T-helper 1 cell (primary cell): ENCODE data around the gene BPIFB3.
"Not testable (repeated sequence)": the region's sequence is repeated elsewhere in the genome, so short reads cannot be mapped to it uniquely, and the experiment has no call there.

Experiments
- DNase-seq, 5 donors: peaks; one replicate each; pipeline ENCODE4 v3.0.0-alpha.2; 2012 to 2020

BPIFB3 gene

GRCh38 chr20:33028875-33029274 lies 24.8 kb upstream of the BPIFB3 start:
- DNase-seq = no peak

- DNase-seq = no peak
Measured at GRCh38 chr20:33030076-33030475, 23.6 kb upstream of the BPIFB3 start.

DNA sequence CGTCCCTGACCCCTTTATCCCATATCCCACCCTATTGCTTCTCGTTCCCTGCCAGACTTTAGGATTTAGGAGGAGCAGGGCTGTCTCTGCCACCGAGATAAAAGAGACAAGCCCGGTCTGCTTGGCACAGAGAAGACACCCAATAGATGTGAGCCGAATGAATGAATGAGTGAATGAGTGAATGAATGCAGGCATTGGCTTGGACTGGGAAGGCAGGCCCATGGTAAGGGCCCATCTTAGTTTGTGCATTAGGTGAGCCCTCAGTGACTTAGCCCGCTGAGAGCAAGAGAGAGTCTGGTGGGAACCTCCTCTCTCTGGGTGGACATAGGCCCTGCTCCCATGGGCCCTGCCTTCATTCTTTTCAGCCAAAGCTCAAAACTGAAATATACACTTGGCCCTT lies 23.1 kb upstream of the BPIFB3 start:
- DNase-seq = no peak

DNA sequence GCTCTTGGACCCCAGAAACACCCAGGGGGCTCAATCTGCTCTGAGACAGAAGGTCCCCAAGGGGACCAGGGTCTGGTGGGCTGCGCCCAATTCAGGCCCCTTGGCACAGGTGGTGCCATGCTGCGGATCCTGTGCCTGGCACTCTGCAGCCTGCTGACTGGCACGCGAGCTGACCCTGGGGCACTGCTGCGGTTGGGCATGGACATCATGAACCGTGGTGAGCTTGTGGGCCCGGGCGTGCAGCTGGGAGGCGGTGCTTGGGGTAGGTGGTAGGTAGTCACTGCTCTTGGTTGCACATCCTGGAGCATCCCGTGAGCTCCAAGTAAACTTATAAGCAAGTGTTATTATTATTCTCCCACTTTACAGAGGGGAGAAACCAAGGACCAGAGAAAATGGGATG lies 22.2 kb upstream of the BPIFB3 start, which contains the start of gene BPIFB6:
TSS of gene BPIFB6 (plus strand) at position 118 of the 400 bp plus-strand sequence. CDS start at position 118, 0 bp downstream.
- DNase-seq = no peak

- no peak for DNase-seq
Measured at GRCh38 chr20:33032555-33032954, 21.1 kb upstream of the BPIFB3 start.

GRCh38 chr20:33033381-33033780 lies 20.3 kb upstream of the BPIFB3 start:
- no peak for DNase-seq

DNA sequence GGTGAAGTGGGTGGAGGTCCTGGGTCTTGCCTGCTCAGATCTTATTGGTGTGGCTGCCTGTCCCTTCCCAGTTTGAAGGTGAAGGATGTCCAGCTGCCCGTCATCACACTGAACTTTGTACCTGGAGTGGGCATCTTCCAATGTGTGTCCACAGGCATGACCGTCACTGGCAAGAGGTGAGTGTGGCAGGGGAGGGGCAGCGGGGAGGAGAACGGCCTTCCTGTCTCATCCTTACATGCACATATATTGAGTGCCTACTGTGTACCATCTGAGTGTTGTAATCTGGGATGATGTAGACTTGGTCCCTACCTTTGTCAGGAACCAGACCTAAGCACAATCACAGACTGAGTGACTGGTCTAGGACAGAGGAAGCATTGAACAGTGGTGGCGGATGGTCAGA lies 19.6 kb upstream of the BPIFB3 start:
- DNase-seq = no peak

DNA sequence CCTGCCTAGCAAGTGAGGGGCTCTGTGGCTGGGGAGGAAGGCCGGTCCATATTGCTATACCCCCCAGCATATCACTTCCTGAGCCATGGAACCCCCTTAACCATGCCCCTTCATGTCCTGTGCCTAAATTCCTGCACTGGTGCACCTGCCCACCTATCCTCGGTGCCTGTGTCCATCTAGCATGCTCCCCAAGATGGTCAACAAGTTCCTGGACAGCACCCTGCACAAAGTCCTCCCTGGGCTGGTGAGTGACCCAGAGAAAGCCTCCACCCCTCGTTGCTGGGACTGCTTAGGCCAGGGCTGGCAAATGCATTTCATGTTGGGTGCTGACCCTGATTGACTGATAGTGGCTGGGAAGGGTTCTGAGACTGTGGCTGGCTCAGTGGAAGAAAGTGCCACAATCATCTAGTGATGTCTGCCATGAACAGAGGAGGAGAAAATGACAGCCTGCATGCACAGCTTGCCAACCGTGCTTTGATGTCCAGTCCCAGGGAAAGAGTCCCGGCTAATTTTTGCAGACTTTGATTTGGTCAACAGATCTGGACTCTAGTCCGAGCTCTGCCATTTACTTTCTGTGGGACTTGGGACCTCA lies 18.7 kb upstream of the BPIFB3 start:
- DNase-seq = no peak

DNA sequence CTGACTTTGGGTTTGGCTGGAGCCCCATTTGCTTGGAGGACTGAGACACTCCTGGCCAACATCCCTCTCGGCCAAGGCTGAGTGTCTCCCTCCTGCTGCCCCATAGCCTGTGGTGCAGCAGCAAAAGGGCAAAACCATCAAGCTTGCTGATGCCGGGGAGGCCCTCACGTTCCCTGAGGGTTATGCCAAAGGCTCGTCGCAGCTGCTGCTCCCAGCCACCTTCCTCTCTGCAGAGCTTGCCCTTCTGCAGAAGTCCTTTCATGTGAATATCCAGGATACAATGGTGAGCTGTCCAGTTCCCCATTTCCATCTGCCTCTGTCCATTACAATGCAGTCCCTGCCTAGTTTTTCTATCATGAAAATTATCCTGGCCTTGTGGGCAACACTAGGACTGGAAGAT lies 16.2 kb upstream of the BPIFB3 start:
- no peak for DNase-seq

- DNase-seq = no peak
Measured at GRCh38 chr20:33038243-33038642, 15.5 kb upstream of the BPIFB3 start.

- no peak for DNase-seq
Measured at GRCh38 chr20:33042430-33042829, 11.3 kb upstream of the BPIFB3 start.

DNA sequence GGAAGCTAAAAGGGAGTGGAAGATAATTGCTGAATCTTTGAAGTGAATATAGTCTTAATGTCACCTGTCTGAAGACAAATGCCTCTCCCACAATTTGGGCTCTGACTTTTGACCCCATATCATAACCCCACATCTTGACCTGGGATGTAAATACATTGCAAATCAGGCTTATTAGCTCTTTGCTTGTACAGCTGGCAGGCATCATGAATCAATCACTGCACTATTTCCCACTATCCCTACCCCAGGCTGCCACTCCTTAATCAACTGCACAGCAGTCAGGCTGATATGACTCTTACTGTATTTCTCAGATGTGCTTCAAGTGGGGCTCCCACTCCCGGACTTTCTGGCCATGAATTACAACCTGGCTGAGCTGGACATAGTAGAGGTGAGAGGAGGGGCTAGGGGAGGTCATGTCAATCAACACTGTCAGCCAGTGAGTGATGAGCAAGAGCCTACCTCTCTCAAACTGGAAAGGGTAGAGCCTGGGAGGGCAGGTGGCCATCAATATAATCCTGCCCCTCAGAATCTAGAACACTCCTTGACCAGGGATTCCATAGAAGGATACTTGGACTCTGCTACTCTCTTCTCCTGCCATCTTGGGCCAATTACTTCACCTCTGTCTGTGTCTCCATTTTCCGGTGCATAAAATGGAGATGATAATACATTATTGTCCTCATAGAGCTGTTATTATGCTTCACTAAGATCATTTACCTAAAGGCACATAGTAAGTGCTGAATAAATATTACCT lies 10.5 kb upstream of the BPIFB3 start:
- DNase-seq = no peak

DNA sequence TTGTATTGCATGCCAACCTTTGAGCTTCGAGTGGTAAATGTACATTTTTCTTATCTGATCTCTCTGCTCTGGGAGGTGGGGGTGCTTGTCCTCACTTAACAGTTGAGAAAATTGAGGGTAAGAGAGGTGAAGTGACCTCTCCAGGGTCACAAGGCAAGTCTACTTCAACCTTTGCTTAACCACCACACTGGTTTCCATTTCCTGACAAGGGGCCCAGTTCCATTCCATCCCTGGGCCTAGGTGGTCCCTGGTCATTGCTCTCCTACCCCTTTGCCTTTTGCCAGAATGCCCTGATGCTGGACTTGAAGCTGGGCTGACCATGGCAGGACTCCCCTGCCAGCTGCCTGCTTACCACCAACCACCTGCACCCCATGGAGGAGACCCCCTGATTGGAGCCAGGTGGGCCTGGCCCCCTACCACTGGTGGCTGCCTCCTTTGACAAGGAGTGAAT lies 9.9 kb upstream of the BPIFB3 start:
- DNase-seq = no peak

- DNase-seq = not testable (repeated sequence)
Measured at GRCh38 chr20:33045129-33045721, 8.5 kb upstream of the BPIFB3 start.

DNA sequence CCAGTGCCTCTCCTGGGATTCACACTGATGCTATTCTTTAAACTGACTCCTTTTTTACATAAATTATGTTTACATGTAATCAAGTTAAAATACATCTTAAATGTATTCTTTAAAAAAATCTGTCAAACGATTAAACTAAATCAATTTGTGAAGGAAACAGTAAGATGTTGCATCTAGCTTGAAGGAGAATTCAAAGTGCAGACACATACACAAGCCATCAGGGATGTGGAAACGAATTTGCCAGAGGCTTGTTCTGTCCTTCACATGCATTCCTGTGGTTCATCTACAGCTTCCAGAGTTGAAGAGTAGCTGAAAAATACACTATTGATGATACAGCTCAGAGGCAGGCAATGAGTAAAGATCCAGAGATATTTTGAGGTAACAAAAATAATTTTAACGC lies 7.3 kb upstream of the BPIFB3 start:
- DNase-seq = no peak

- DNase-seq = no peak
Measured at GRCh38 chr20:33051333-33051732, 2.4 kb upstream of the BPIFB3 start.

- DNase-seq = no peak
Measured at GRCh38 chr20:33054381-33054780, 678 bp downstream of the BPIFB3 start.

DNA sequence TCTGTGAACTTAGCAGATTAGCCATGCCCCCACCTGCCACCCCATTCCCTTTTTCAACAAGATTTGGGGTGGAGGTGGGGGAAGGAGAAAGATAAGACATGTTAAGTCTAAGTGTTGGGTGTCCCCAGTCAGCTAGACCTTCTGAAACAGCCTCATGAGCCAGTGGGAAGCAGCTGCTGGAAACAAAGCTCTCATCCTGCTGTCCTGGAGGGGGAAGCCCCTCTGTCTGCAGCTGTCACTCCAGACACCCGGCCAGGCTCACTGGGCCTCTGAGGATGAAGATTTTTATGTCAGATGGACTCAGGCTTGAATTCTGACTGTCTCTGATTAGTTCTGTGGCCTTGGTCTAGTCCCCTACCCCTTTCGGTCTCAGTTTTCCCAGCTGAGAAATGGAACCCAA lies 1.1 kb downstream of the BPIFB3 start:
- DNase-seq = no peak

- no peak for DNase-seq
Measured at GRCh38 chr20:33059136-33059535, 5.4 kb downstream of the BPIFB3 start.

DNA sequence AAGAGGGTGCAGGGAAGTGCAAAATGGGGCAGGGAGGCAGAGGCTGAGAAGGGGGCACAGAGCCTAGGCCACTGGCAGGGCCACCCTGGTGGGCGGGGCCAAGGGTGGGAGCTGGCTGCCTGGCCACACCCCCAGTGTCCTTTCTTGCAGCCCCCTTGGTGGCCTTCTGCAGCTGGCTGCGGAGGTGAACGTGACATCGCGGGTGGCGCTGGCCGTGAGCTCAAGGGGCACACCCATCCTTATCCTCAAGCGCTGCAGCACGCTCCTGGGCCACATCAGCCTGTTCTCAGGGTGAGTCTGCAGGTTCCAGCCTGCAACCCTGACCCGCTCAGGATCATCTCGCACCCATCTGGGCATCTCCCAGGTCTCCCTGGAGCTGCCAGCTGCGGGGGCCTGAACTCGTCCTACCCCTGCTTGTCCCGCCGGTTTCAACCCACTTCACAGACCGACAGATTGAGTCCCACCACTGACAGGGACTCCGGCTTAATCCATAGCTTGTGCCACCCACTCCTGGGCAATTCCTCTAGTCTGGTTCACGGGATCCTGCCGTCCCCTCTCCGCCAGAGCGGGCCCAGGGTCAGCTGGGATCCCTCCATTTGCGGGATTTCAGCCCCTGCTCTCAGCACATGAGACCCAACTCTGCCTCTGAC lies 6.2 kb downstream of the BPIFB3 start:
- DNase-seq = no peak

- DNase-seq = no peak
Measured at GRCh38 chr20:33061658-33062028, 7.9 kb downstream of the BPIFB3 start.

GRCh38 chr20:33062105-33062824 lies 8.6 kb downstream of the BPIFB3 start:
- DNase-seq = no peak

GRCh38 chr20:33062825-33063149 lies 9.1 kb downstream of the BPIFB3 start:
- no peak for DNase-seq
